CD4-positive, alpha-beta T cell treated with Interleukin-6 at 100 ng/mL for 8 hours (primary cell): ENCODE results near the gene PLVAP.

Experiments used
- DNase-seq: peaks from one replicate; pipeline ENCODE4 v3.0.0-alpha.2; 2020; ENCODE audit warnings: mixed read lengths, low spot score

Gene PLVAP

GRCh38 chr19:17333611-17334413, 43.3 kb downstream of the PLVAP start:
- peak; percentile 80 for DNase-seq

- DNase-seq = no peak
These were observed 44.2 kb downstream of the PLVAP start for GRCh38 chr19:17332677-17333581.

GRCh38 chr19:17332360-17332676, 44.8 kb downstream of the PLVAP start:
- no peak for DNase-seq

GRCh38 chr19:17331045-17331558, 46.0 kb downstream of the PLVAP start:
- no peak for DNase-seq

- no peak for DNase-seq
These were observed 46.7 kb downstream of the PLVAP start for GRCh38 chr19:17330262-17331044.

GRCh38 chr19:17329366-17330261, 47.5 kb downstream of the PLVAP start:
- no peak for DNase-seq

- DNase-seq = peak; percentile 55
These were observed 48.4 kb downstream of the PLVAP start for GRCh38 chr19:17328517-17329365.

- peak; percentile 64 for DNase-seq
These were observed 49.3 kb downstream of the PLVAP start for GRCh38 chr19:17327654-17328516.

- DNase-seq = no peak
These were observed 50.0 kb downstream of the PLVAP start for GRCh38 chr19:17327068-17327653.

GRCh38 chr19:17326595-17326966, 50.6 kb downstream of the PLVAP start:
- DNase-seq = no peak

- DNase-seq = no peak
These were observed 51.1 kb downstream of the PLVAP start for GRCh38 chr19:17325881-17326594.

- no peak for DNase-seq
These were observed 52.0 kb downstream of the PLVAP start for GRCh38 chr19:17325133-17325532.

- no peak for DNase-seq
These were observed 52.6 kb downstream of the PLVAP start for GRCh38 chr19:17324357-17325114.

GRCh38 chr19:17323964-17324332, 53.2 kb downstream of the PLVAP start:
- no peak for DNase-seq

- DNase-seq = no peak
These were observed 53.7 kb downstream of the PLVAP start for GRCh38 chr19:17323300-17323963.

- DNase-seq = no peak
These were observed 54.3 kb downstream of the PLVAP start for GRCh38 chr19:17322854-17323253.
